ENCODE results near the gene ZNF397. TPM values are rescaled to one million over a fixed set of nuclear protein-coding genes. Genes with fewer than 3 reads are reported as not detected.

ZNF397 gene
- total RNA-seq, 4 donors from 2014 or later = 35.4 to 54.5 (median 43.3) TPM

DNA sequence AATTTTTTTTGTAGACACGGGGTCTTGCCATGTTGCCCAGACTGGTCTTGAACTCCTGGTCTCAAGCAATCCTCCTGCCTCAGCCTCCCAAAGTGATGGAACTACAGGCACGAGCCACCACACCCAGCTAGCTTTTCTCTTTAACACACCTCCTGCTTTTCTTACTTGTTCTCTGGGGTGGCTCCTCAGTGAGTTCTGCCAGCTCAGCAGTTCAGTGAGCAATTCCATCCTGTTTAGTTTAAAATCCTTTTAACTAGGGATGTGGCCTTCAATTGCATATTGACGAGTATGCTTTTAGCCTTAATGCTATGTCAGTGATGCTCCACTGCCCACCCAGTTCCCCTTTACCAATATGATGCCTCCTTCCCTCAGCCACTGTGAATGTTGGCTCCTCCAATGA lies 16.1 kb downstream of the ZNF397 start:
- Histone ChIP-seq H3K27me3 (no peaks in the 10 kb centered on the region), H3K4me3 (no peak overlapping the region), H3K27ac (no peak overlapping the region), H3K36me3 (peaks cover 0 to 96% (median 0%) of the 10 kb centered on the region in 3 donors), H3K4me1 (no peaks in the 10 kb centered on the region), H3K9me3 (peaks cover 0 to 15% (median 0%) of the 10 kb centered on the region in 4 donors)
- DNase-seq (ENCODE audit: low spot score in 2 of 2) = no peak
- WGBS, 2 donors = 95 to 98% methylated on average over 3 of the region's 3 CpGs
- TF ChIP-seq EP300 (IDR thresholded peaks at IDR 0.05) (no peak), POLR2A (IDR thresholded peaks at IDR 0.05) (no peak)
- TF ChIP-seq, protein P1, sequence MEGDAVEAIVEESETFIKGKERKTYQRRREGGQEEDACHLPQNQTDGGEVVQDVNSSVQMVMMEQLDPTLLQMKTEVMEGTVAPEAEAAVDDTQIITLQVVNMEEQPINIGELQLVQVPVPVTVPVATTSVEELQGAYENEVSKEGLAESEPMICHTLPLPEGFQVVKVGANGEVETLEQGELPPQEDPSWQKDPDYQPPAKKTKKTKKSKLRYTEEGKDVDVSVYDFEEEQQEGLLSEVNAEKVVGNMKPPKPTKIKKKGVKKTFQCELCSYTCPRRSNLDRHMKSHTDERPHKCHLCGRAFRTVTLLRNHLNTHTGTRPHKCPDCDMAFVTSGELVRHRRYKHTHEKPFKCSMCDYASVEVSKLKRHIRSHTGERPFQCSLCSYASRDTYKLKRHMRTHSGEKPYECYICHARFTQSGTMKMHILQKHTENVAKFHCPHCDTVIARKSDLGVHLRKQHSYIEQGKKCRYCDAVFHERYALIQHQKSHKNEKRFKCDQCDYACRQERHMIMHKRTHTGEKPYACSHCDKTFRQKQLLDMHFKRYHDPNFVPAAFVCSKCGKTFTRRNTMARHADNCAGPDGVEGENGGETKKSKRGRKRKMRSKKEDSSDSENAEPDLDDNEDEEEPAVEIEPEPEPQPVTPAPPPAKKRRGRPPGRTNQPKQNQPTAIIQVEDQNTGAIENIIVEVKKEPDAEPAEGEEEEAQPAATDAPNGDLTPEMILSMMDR (IDR thresholded peaks at IDR 0.05) = no peak

DNA sequence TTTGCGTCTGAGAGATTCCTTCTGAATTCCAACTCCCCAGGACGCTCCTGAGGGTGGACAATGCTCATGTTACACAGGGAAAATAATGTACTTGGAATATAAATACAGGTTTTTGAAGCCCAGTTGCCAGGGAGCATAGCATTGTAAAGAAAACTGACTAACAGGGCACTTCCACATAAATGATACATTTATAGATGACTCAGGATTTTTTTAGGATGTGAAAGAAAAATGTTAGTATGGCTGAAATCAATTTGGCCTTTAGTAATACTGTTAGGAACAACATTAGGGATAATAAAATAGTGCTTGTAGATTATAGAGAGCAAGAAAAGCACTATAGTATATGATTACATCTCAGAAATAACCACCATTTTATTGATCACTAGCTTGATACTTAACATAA lies 23.6 kb downstream of the ZNF397 start:
- H3K27ac ChIP-seq = no peak overlapping the region
- 83 to 89% methylated on average over 2 of the region's 2 CpGs for WGBS, 2 donors
- H3K4me3 ChIP-seq = no peak overlapping the region
- TF ChIP-seq, protein P1 (IDR thresholded peaks at IDR 0.05) = no peak
- TF ChIP-seq POLR2A (IDR thresholded peaks at IDR 0.05) (no peak), EP300 (IDR thresholded peaks at IDR 0.05) (no peak)
- H3K4me1 ChIP-seq = peaks cover 0 to 14% (median 4%) of the 10 kb centered on the region in 4 donors
- no peaks in the 10 kb centered on the region for H3K27me3 ChIP-seq
- no peak for DNase-seq (ENCODE audit: low spot score in 2 of 2)
- H3K9me3 ChIP-seq = no peaks in the 10 kb centered on the region
- H3K36me3 ChIP-seq = peaks cover 0 to 49% (median 0%) of the 10 kb centered on the region in 3 donors

GRCh38 chr18:35267161-35267651 lies 26.4 kb downstream of the ZNF397 start:
- Histone ChIP-seq H3K9me3 (peaks cover 0 to 5% (median 0%) of the 10 kb centered on the region in 4 donors), H3K4me3 (peak overlapping the region; percentile 57 to 77 (median 72)), H3K27me3 (no peaks in the 10 kb centered on the region), H3K36me3 (peaks cover 0 to 40% (median 0%) of the 10 kb centered on the region in 3 donors), H3K4me1 (peaks cover 0 to 14% (median 4%) of the 10 kb centered on the region in 4 donors), H3K27ac (peak overlapping the region; percentile 77 to 90 (median 88))
- WGBS, 2 donors = 0 to 3% methylated on average over 32 to 48 of the region's 48 CpGs
- peak; percentile 39 to 60 for DNase-seq (ENCODE audit: low spot score in 2 of 2)
- peak; percentile 14 to 47 for TF ChIP-seq POLR2A (IDR thresholded peaks at IDR 0.05)
- TF ChIP-seq, protein P1 (IDR thresholded peaks at IDR 0.05) = peak in 2 of 5 experiments; percentile 17 to 45
- peak in 1 of 2 donors; percentile 76 for TF ChIP-seq EP300 (IDR thresholded peaks at IDR 0.05)

- peak overlapping the region; percentile 77 to 90 (median 88) for H3K27ac ChIP-seq
- H3K4me1 ChIP-seq = peaks cover 0 to 14% (median 4%) of the 10 kb centered on the region in 4 donors
- DNase-seq (ENCODE audit: low spot score in 2 of 2) = peak in 1 of 2 donors; percentile 9
- H3K9me3 ChIP-seq = peaks cover 0 to 5% (median 0%) of the 10 kb centered on the region in 4 donors
- H3K4me3 ChIP-seq = peak overlapping the region; percentile 57 to 77 (median 72)
- H3K36me3 ChIP-seq = peaks cover 0 to 38% (median 0%) of the 10 kb centered on the region in 3 donors
- TF ChIP-seq, protein P1 (IDR thresholded peaks at IDR 0.05) = no peak
- TF ChIP-seq EP300 (IDR thresholded peaks at IDR 0.05) = no peak
- no peak for TF ChIP-seq POLR2A (IDR thresholded peaks at IDR 0.05)
- no peaks in the 10 kb centered on the region for H3K27me3 ChIP-seq
- WGBS, 2 donors = 53 to 56% methylated on average over 30 of the region's 30 CpGs
These were observed 27.0 kb downstream of the ZNF397 start for GRCh38 chr18:35267809-35268208.

GRCh38 chr18:35268821-35269220 lies 28.0 kb downstream of the ZNF397 start:
- H3K27me3 ChIP-seq = no peaks in the 10 kb centered on the region
- H3K4me1 ChIP-seq = peaks cover 0 to 14% (median 4%) of the 10 kb centered on the region in 4 donors
- 77 to 82% methylated on average over 2 of the region's 2 CpGs for WGBS, 2 donors
- TF ChIP-seq POLR2A (IDR thresholded peaks at IDR 0.05) = no peak
- TF ChIP-seq EP300 (IDR thresholded peaks at IDR 0.05) = no peak
- TF ChIP-seq, protein P1 (IDR thresholded peaks at IDR 0.05) = no peak
- H3K27ac ChIP-seq = no peak overlapping the region
- peaks cover 0 to 13% (median 0%) of the 10 kb centered on the region in 4 donors for H3K9me3 ChIP-seq
- H3K4me3 ChIP-seq = no peak overlapping the region
- H3K36me3 ChIP-seq = peaks cover 0 to 38% (median 0%) of the 10 kb centered on the region in 3 donors
- no peak for DNase-seq (ENCODE audit: low spot score in 2 of 2)
